ENCODE data around the gene SLC2A9.

The SLC2A9 gene

DNA sequence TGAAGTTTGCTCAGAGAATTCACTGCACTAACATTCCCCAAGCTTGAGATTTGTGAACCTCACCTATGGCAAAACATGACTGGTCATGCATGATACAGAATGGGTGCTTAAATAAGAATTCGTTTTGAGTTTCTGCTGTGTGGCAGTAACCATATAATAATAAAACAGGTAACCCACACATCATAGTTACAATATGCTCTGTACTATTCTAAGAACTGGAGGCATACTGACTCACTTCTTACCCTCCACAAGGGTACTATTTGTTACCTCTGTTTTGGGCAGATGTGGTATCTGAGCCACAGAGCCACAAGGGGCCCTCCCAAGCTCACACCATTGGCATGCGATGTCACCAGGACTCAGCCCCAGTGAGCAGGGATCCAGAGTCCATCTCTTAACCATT lies 17.6 kb downstream of the SLC2A9 start:
- no peak for ATAC-seq
- TF ChIP-seq RARB (CRISPR knock-in tag; IDR thresholded peaks at IDR 0.05): no peak
- no peak for TF ChIP-seq OSR1 (CRISPR knock-in tag; IDR thresholded peaks at IDR 0.05)
- no peak for TF ChIP-seq CSDC2 (CRISPR knock-in tag; IDR thresholded peaks at IDR 0.05)
- TF ChIP-seq, protein P1, sequence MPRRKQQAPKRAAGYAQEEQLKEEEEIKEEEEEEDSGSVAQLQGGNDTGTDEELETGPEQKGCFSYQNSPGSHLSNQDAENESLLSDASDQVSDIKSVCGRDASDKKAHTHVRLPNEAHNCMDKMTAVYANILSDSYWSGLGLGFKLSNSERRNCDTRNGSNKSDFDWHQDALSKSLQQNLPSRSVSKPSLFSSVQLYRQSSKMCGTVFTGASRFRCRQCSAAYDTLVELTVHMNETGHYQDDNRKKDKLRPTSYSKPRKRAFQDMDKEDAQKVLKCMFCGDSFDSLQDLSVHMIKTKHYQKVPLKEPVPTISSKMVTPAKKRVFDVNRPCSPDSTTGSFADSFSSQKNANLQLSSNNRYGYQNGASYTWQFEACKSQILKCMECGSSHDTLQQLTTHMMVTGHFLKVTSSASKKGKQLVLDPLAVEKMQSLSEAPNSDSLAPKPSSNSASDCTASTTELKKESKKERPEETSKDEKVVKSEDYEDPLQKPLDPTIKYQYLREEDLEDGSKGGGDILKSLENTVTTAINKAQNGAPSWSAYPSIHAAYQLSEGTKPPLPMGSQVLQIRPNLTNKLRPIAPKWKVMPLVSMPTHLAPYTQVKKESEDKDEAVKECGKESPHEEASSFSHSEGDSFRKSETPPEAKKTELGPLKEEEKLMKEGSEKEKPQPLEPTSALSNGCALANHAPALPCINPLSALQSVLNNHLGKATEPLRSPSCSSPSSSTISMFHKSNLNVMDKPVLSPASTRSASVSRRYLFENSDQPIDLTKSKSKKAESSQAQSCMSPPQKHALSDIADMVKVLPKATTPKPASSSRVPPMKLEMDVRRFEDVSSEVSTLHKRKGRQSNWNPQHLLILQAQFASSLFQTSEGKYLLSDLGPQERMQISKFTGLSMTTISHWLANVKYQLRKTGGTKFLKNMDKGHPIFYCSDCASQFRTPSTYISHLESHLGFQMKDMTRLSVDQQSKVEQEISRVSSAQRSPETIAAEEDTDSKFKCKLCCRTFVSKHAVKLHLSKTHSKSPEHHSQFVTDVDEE (CRISPR knock-in tag; IDR thresholded peaks at IDR 0.05): no peak
- TF ChIP-seq TOX (CRISPR knock-in tag; IDR thresholded peaks at IDR 0.05; ENCODE audit: borderline replicate concordance): no peak
- no peak for TF ChIP-seq TCF4 (CRISPR knock-in tag; IDR thresholded peaks at IDR 0.05; ENCODE audit: borderline replicate concordance)
- TF ChIP-seq, protein P2, sequence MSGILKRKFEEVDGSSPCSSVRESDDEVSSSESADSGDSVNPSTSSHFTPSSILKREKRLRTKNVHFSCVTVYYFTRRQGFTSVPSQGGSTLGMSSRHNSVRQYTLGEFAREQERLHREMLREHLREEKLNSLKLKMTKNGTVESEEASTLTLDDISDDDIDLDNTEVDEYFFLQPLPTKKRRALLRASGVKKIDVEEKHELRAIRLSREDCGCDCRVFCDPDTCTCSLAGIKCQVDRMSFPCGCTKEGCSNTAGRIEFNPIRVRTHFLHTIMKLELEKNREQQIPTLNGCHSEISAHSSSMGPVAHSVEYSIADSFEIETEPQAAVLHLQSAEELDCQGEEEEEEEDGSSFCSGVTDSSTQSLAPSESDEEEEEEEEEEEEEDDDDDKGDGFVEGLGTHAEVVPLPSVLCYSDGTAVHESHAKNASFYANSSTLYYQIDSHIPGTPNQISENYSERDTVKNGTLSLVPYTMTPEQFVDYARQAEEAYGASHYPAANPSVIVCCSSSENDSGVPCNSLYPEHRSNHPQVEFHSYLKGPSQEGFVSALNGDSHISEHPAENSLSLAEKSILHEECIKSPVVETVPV (CRISPR knock-in tag; IDR thresholded peaks at IDR 0.05): no peak
- no peak for TF ChIP-seq ZNF8 (CRISPR knock-in tag; IDR thresholded peaks at IDR 0.05)
- no peak for TF ChIP-seq ZFP3 (CRISPR knock-in tag; IDR thresholded peaks at IDR 0.05)
- TF ChIP-seq, protein P3, sequence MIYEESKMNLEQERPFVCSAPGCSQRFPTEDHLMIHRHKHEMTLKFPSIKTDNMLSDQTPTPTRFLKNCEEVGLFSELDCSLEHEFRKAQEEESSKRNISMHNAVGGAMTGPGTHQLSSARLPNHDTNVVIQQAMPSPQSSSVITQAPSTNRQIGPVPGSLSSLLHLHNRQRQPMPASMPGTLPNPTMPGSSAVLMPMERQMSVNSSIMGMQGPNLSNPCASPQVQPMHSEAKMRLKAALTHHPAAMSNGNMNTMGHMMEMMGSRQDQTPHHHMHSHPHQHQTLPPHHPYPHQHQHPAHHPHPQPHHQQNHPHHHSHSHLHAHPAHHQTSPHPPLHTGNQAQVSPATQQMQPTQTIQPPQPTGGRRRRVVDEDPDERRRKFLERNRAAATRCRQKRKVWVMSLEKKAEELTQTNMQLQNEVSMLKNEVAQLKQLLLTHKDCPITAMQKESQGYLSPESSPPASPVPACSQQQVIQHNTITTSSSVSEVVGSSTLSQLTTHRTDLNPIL (CRISPR knock-in tag; IDR thresholded peaks at IDR 0.05; ENCODE audit: low read depth): no peak
- TF ChIP-seq, protein P4, sequence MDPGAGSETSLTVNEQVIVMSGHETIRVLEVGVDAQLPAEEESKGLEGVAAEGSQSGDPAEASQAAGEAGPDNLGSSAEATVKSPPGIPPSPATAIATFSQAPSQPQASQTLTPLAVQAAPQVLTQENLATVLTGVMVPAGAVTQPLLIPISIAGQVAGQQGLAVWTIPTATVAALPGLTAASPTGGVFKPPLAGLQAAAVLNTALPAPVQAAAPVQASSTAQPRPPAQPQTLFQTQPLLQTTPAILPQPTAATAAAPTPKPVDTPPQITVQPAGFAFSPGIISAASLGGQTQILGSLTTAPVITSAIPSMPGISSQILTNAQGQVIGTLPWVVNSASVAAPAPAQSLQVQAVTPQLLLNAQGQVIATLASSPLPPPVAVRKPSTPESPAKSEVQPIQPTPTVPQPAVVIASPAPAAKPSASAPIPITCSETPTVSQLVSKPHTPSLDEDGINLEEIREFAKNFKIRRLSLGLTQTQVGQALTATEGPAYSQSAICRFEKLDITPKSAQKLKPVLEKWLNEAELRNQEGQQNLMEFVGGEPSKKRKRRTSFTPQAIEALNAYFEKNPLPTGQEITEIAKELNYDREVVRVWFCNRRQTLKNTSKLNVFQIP (CRISPR knock-in tag; IDR thresholded peaks at IDR 0.05; ENCODE audit: borderline replicate concordance, low read depth): no peak
- TF ChIP-seq ZC3H10 (CRISPR knock-in tag; IDR thresholded peaks at IDR 0.05): no peak
- no peak for TF ChIP-seq PPARA (CRISPR knock-in tag; IDR thresholded peaks at IDR 0.05; ENCODE audit: borderline replicate concordance)
- TF ChIP-seq SNAI2 (CRISPR knock-in tag; IDR thresholded peaks at IDR 0.05): no peak

DNA sequence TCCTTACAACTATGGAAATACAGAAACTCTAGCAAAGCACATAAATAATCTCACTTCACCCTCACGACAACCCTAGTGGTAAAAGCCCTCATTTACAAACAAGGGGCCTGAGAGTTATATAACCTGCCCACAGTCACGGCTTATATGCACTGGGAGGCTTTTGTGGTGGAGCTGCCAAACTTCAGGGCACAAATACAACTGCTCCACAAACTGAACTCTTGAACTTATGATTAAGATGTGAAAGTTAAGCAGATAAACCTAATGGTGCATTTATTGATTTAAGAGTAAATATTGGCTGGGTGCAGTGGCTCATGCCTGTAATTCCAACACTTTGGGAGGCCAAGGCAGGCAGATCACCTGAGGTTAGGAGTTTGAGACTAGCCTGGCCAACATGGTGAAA lies 19.0 kb downstream of the SLC2A9 start:
- no peak for ATAC-seq
- no peak for TF ChIP-seq PPARA (CRISPR knock-in tag; IDR thresholded peaks at IDR 0.05; ENCODE audit: borderline replicate concordance)
- no peak for TF ChIP-seq ZFP30 (CRISPR knock-in tag; IDR thresholded peaks at IDR 0.05)
- TF ChIP-seq OSR1 (CRISPR knock-in tag; IDR thresholded peaks at IDR 0.05): no peak
- TF ChIP-seq, protein P5, sequence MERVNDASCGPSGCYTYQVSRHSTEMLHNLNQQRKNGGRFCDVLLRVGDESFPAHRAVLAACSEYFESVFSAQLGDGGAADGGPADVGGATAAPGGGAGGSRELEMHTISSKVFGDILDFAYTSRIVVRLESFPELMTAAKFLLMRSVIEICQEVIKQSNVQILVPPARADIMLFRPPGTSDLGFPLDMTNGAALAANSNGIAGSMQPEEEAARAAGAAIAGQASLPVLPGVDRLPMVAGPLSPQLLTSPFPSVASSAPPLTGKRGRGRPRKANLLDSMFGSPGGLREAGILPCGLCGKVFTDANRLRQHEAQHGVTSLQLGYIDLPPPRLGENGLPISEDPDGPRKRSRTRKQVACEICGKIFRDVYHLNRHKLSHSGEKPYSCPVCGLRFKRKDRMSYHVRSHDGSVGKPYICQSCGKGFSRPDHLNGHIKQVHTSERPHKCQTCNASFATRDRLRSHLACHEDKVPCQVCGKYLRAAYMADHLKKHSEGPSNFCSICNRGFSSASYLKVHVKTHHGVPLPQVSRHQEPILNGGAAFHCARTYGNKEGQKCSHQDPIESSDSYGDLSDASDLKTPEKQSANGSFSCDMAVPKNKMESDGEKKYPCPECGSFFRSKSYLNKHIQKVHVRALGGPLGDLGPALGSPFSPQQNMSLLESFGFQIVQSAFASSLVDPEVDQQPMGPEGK (CRISPR knock-in tag; IDR thresholded peaks at IDR 0.05; ENCODE audit: borderline replicate concordance): no peak
- no peak for TF ChIP-seq ARNTL (CRISPR knock-in tag; IDR thresholded peaks at IDR 0.05; ENCODE audit: borderline replicate concordance, low read depth)
- TF ChIP-seq, protein P3 (CRISPR knock-in tag; IDR thresholded peaks at IDR 0.05; ENCODE audit: low read depth): no peak
- no peak for TF ChIP-seq ZC3H10 (CRISPR knock-in tag; IDR thresholded peaks at IDR 0.05)
- no peak for TF ChIP-seq TCF4 (CRISPR knock-in tag; IDR thresholded peaks at IDR 0.05; ENCODE audit: borderline replicate concordance)
- TF ChIP-seq, protein P1 (CRISPR knock-in tag; IDR thresholded peaks at IDR 0.05): no peak
- no peak for TF ChIP-seq ISL1 (CRISPR knock-in tag; IDR thresholded peaks at IDR 0.05)
- TF ChIP-seq ZNF565 (CRISPR knock-in tag; conservative IDR thresholded peaks at IDR 0.05; ENCODE audit: low read depth): no peak
- TF ChIP-seq, protein P4 (CRISPR knock-in tag; IDR thresholded peaks at IDR 0.05; ENCODE audit: borderline replicate concordance, low read depth): no peak
- TF ChIP-seq BACH2 (CRISPR knock-in tag; IDR thresholded peaks at IDR 0.05; ENCODE audit: borderline replicate concordance): no peak
- TF ChIP-seq, protein P2 (CRISPR knock-in tag; IDR thresholded peaks at IDR 0.05): no peak
- no peak for TF ChIP-seq ESRRG (CRISPR knock-in tag; IDR thresholded peaks at IDR 0.05)
- TF ChIP-seq GLIS3 (CRISPR knock-in tag; IDR thresholded peaks at IDR 0.05): no peak
- TF ChIP-seq SNAI2 (CRISPR knock-in tag; IDR thresholded peaks at IDR 0.05): no peak
- no peak for TF ChIP-seq RARB (CRISPR knock-in tag; IDR thresholded peaks at IDR 0.05)
